ENCODE data around the gene C19orf47. TPM values are rescaled to one million over a fixed set of nuclear protein-coding genes. Genes with fewer than 3 reads are reported as not detected.

C19orf47 gene, protein sequence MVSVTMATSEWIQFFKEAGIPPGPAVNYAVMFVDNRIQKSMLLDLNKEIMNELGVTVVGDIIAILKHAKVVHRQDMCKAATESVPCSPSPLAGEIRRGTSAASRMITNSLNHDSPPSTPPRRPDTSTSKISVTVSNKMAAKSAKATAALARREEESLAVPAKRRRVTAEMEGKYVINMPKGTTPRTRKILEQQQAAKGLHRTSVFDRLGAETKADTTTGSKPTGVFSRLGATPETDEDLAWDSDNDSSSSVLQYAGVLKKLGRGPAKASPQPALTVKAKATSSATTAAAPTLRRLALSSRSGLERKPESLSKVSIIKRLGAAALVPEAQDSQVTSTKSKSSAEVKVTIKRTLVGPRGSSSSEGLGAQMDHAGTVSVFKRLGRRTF
- total RNA-seq (100 to 1,000 TPM in 8 of 9 donors, 10 to 100 TPM in 1; 99.1 to 230 (median 148) TPM), polyA plus RNA-seq (100 to 1,000 TPM; 226 to 314 TPM)
- long read RNA-seq, donor 1, partial matches to known transcripts, result 13 of 99 reads
- long read RNA-seq, donor 1, other reads (novel, unspliced or antisense), result 84 of 99 reads
- long read RNA-seq, donor 2, partial matches to known transcripts, result 27 of 342 reads
- long read RNA-seq, donor 2, other reads (novel, unspliced or antisense), result 312 of 342 reads
- long read RNA-seq, donor 3, partial matches to known transcripts, result 11 of 91 reads
- long read RNA-seq, donor 3, other reads (novel, unspliced or antisense), result 78 of 91 reads

- DNase-seq, result peak; percentile 100
- H3K27ac ChIP-seq, result peak within 1 kb of the TSS; percentile 67 to 88 (median 84)
- ATAC-seq, result peak; percentile 97 to 98 (median 98)
- peaks cover 0 to 34% (median 20%) of the 10 kb centered on the region in 12 donors for H3K4me1 ChIP-seq
- peak within 1 kb of the TSS; percentile 59 to 98 (median 82) for H3K4me3 ChIP-seq
- TF ChIP-seq POLR2A (IDR thresholded peaks at IDR 0.05), result peak in 1 of 2 donors; percentile 86
- TF ChIP-seq CTCF (IDR thresholded peaks at IDR 0.05), result no peak
- peaks cover 0 to 7% (median 0%) of the 10 kb centered on the region in 9 donors for H3K36me3 ChIP-seq
- no peaks in the 10 kb centered on the region for H3K9me3 ChIP-seq
- WGBS, 4 donors, result 0 to 1% (median 1%) methylated on average over 31 to 77 of the region's 77 CpGs
- intact Hi-C loops (cut with DNase I), result loop anchor here in 2 of 10 donors (2.0 to 10.0 kb wide), 5 partner anchors 52 to 94 kb away; partner anchors contain the start of genes SERTAD1 (in 1 of the 2) and SERTAD3 (in 1 of the 2)
- H3K27me3 ChIP-seq, result no peaks in the 10 kb centered on the region
These were observed at the start of gene C19orf47, which contains the start of gene PLD3 for GRCh38 chr19:40348125-40348913. C19orf47 (minus strand) TSS chr19:40348397; CDS start chr19:40341857, 6,540 bp downstream. PLD3 (plus strand) TSS chr19:40348695; CDS start chr19:40366484, 17,789 bp downstream.

GRCh38 chr19:40397568-40397906 is 49.3 kb upstream of the C19orf47 start:
- no peak for ATAC-seq
- TF ChIP-seq CTCF (IDR thresholded peaks at IDR 0.05), result no peak
- no peak for TF ChIP-seq POLR2A (IDR thresholded peaks at IDR 0.05)
- intact Hi-C loops (cut with DNase I), result no loop called here

DNA sequence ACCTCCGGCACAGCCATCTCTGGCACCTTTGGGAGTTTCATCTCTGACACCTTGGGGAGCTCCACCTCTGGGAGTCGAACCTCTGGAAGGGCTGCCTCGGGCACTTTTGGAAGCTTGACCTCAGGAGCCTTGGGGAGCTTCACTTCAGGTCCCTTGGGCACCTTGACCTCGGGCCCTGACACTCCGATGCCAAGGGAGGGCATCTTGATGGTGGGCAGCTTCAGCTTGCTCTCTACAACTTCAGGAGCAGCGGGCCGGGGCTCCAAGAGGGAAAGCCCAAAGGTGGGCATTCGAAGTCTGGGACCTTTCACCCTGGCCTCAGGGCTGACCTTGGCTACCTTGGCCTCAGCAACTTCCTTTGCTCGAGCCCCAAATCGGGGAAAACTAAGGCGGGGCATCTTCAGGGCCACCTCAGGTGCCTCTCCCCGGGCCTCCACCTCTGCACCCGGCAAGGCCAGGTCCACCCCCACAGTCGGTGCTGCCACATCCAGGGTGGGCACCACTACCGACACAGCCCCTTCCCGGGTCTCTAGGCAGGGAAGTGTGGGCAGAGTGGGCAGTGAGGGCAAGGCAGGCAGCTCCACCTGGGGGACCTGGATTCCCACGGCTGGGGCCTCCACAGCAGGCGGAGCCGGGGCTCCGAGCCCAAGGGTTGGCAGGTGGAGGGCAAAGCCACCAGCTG is 48.8 kb upstream of the C19orf47 start:
- WGBS, 4 donors, result 90 to 100% (median 93%) methylated on average over 1 to 20 of the region's 20 CpGs
- no peaks in the 10 kb centered on the region for H3K9me3 ChIP-seq
- no peak for TF ChIP-seq CTCF (IDR thresholded peaks at IDR 0.05)
- no peak for TF ChIP-seq POLR2A (IDR thresholded peaks at IDR 0.05)
- H3K27me3 ChIP-seq, result no peaks in the 10 kb centered on the region
- H3K4me1 ChIP-seq, result no peaks in the 10 kb centered on the region
- no peak overlapping the region for H3K27ac ChIP-seq
- intact Hi-C loops (cut with DNase I), result no loop called here
- ATAC-seq (no peak), DNase-seq (no peak)
- peaks cover 0 to 8% (median 0%) of the 10 kb centered on the region in 9 donors for H3K36me3 ChIP-seq
- H3K4me3 ChIP-seq, result no peak overlapping the region

More at GRCh38 chr19:40397568-40397906, 49.3 kb upstream of the C19orf47 start:
- 94 to 100% (median 96%) methylated on average over 5 to 22 of the region's 22 CpGs for WGBS, 4 donors
- H3K27ac ChIP-seq, result no peak overlapping the region
- H3K36me3 ChIP-seq, result peaks cover 0 to 8% (median 0%) of the 10 kb centered on the region in 9 donors
- H3K4me3 ChIP-seq, result no peak overlapping the region
- no peaks in the 10 kb centered on the region for H3K4me1 ChIP-seq
- no peak for DNase-seq
- no peaks in the 10 kb centered on the region for H3K9me3 ChIP-seq
- no peaks in the 10 kb centered on the region for H3K27me3 ChIP-seq
